ENCODE measurements around the gene SORD. TPM values are rescaled to one million over a fixed set of nuclear protein-coding genes. Genes with fewer than 3 reads are reported as not detected.

Gene SORD
- total and polyA plus RNA-seq, 9 of the 15 experiments (the other 6 are each of a cell fraction or from before 2014, with no cell fraction given): 5.9 to 79.2 (median 29.6) TPM

DNA sequence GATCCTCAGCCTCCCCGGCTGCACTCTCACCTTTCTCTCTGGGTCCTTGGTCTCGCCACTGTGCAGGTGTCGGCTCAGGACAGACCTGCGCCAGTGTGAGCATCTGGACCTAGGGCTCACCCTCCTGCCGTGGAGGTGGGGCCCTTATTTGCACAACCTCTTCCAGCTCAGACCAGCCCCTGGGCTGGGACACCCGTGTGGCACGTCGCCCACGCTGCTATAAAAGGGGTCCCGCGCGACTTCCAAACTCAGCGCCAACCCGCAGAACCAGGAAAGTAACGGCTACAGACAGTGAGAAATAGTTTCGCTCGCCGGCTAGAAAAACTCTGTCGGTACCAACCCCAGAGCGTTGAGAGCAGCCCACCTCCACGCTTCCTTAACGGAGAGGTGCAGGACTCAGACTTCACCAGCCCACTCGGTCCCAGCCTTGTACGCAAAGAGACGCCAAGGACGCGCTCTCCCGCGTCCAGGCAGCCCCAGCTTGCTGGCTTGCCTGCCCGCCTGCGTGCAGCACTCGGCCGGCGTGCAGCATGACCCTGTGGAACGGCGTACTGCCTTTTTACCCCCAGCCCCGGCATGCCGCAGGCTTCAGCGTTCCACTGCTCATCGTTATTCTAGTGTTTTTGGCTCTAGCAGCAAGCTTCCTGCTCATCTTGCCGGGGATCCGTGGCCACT is 91.2 kb downstream of the SORD start, which contains the start of the genes DUOX2 and DUOXA2 (continued):
- TF ChIP-seq TARDBP (IDR thresholded peaks at IDR 0.05): no peak

DNA sequence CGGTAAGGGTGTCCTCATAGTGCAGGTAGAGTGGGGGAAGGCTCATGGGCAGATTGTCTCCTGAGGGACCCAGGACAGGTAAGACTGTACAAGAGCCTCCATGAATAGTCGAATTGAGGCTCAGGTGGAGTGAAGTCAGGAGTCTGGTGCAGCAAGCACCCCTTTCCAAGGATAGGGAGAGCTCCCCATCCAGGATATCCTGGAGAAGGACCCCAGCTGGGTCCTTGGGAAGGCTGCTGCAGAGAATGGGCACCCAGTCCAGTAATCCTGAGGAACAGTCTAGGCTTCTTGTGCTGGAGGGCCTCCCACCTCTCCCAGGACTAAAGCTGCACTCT is 91.7 kb downstream of the SORD start:
- FAIRE-seq (no peak), ATAC-seq (no peak), DNase-seq (ENCODE audit: extremely low read depth in 1 of 4, low spot score in 3 of 4) (no peak)
- H3K4me1 ChIP-seq (replicated peaks in 1 of 2; ENCODE audit: control insufficient read depth in 2 of 2, insufficient read depth in 2 of 2, low read length in 2 of 2): peaks cover 0 to 32% of the 10 kb centered on the region in 2 experiments; a peak in 3 of 5 replicates
- TF ChIP-seq HDAC3 (IDR thresholded peaks at IDR 0.05; ENCODE audit: borderline replicate concordance, partially characterized antibody) (no peak), CBX3 (IDR thresholded peaks at IDR 0.05; ENCODE audit: borderline replicate concordance in 1 of 2, low read length in 2 of 2) (no peak), SRSF1 (IDR thresholded peaks at IDR 0.05; ENCODE audit: low read depth, low read length) (no peak), CBX2 (IDR thresholded peaks at IDR 0.05; ENCODE audit: insufficient read depth, low read length, poor library complexity, severe bottlenecking) (no peak), RCOR1 (IDR thresholded peaks at IDR 0.05; ENCODE audit: borderline replicate concordance in 1 of 2, low read depth in 2 of 2, low read length in 2 of 2) (no peak)
- TF ChIP-seq, protein P1, sequence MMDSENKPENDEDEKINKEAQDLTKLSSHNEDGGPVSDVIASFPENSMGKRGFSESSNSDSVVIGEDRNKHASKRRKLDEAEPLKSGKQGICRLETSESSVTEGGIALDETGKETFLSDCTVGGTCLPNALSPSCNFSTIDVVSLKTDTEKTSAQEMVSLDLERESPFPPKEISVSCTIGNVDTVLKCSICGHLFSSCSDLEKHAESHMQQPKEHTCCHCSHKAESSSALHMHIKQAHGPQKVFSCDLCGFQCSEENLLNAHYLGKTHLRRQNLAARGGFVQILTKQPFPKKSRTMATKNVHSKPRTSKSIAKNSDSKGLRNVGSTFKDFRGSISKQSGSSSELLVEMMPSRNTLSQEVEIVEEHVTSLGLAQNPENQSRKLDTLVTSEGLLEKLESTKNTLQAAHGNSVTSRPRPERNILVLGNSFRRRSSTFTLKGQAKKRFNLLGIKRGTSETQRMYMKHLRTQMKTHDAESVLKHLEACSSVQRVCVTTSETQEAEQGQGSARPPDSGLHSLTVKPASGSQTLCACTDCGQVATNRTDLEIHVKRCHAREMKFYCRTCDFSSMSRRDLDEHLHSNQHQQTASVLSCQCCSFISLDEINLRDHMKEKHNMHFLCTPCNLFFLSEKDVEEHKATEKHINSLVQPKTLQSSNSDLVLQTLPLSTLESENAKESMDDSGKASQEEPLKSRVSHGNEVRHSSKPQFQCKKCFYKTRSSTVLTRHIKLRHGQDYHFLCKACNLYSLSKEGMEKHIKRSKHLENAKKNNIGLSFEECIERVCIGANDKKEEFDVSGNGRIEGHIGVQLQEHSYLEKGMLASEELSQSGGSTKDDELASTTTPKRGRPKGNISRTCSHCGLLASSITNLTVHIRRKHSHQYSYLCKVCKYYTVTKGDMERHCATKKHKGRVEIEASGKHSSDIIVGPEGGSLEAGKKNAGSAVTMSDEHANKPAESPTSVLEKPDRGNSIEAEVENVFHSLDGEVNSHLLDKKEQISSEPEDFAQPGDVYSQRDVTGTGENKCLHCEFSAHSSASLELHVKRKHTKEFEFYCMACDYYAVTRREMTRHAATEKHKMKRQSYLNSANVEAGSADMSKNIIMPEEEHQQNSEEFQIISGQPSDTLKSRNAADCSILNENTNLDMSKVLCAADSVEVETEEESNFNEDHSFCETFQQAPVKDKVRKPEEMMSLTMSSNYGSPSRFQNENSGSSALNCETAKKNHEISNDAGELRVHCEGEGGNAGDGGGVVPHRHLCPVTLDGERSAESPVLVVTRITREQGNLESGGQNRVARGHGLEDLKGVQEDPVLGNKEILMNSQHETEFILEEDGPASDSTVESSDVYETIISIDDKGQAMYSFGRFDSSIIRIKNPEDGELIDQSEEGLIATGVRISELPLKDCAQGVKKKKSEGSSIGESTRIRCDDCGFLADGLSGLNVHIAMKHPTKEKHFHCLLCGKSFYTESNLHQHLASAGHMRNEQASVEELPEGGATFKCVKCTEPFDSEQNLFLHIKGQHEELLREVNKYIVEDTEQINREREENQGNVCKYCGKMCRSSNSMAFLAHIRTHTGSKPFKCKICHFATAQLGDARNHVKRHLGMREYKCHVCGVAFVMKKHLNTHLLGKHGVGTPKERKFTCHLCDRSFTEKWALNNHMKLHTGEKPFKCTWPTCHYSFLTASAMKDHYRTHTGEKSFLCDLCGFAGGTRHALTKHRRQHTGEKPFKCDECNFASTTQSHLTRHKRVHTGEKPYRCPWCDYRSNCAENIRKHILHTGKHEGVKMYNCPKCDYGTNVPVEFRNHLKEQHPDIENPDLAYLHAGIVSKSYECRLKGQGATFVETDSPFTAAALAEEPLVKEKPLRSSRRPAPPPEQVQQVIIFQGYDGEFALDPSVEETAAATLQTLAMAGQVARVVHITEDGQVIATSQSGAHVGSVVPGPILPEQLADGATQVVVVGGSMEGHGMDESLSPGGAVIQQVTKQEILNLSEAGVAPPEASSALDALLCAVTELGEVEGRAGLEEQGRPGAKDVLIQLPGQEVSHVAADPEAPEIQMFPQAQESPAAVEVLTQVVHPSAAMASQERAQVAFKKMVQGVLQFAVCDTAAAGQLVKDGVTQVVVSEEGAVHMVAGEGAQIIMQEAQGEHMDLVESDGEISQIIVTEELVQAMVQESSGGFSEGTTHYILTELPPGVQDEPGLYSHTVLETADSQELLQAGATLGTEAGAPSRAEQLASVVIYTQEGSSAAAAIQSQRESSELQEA (IDR thresholded peaks at IDR 0.05; ENCODE audit: low read depth): no peak
- no peaks in the 10 kb centered on the region for H3K9me1 ChIP-seq (ENCODE audit: control insufficient read depth, insufficient read depth, low read length)
- H3K79me2 ChIP-seq (ENCODE audit: control insufficient read depth, insufficient read depth, low read length): no peaks in the 10 kb centered on the region
- peaks cover 2 to 19% of the 10 kb centered on the region in 2 experiments; a peak in 3 of 5 replicates for H3K27me3 ChIP-seq (ENCODE audit: control insufficient read depth in 2 of 2, insufficient read depth in 2 of 2, low read length in 2 of 2)
- no peaks in the 10 kb centered on the region for H3K36me3 ChIP-seq (ENCODE audit: control insufficient read depth, insufficient read depth, low read length)
- no peaks in the 10 kb centered on the region for H3K9me3 ChIP-seq (replicated peaks; ENCODE audit: control insufficient read depth, insufficient read depth, low read depth, low read length)
- in situ Hi-C loops (cut with MboI) (loop anchor here (25.0 kb wide), 1 partner anchor 152 kb away; the partner anchor contains the start of gene TERB2), intact Hi-C loops (cut with micrococcal nuclease) (no loop called here)
- H3K27ac ChIP-seq (ENCODE audit: extremely low read depth, low read depth, low read length): no peak overlapping the region
- POLR2A ChIA-PET: interaction anchor here (0.7 kb wide), 1 partner anchor 46 kb away, joined by 3 read pairs; no protein-coding TSS in a partner anchor
- no peak overlapping the region for H3K4me2 ChIP-seq (ENCODE audit: insufficient read depth, low read length)
- H2AFZ ChIP-seq (ENCODE audit: low read depth, low read length): no peak overlapping the region
- no peaks in the 10 kb centered on the region for H4K20me1 ChIP-seq (replicated peaks; ENCODE audit: control insufficient read depth, insufficient read depth, low read length)
- CTCF ChIA-PET (ENCODE audit: low intra/inter-chr PET ratio): no interaction called here
- 9% methylated on average over 2 of the region's 2 CpGs for WGBS (ENCODE audit: insufficient coverage, low coverage, missing lambda C conversion rate)
- H3K4me3 ChIP-seq: no peak overlapping the region
- H3K9ac ChIP-seq (ENCODE audit: insufficient read depth in 1 of 2, low read depth in 2 of 2, low read length in 2 of 2): no peak overlapping the region
- no TSS peak for BruUV-seq (replicated peaks)

Data from K562 (cell line).